ENCODE data around the gene ANXA2.
"Not testable (repeated sequence)": the region's sequence is repeated elsewhere in the genome, so short reads cannot be mapped to it uniquely, and the experiment has no call there.

Gene ANXA2

DNA sequence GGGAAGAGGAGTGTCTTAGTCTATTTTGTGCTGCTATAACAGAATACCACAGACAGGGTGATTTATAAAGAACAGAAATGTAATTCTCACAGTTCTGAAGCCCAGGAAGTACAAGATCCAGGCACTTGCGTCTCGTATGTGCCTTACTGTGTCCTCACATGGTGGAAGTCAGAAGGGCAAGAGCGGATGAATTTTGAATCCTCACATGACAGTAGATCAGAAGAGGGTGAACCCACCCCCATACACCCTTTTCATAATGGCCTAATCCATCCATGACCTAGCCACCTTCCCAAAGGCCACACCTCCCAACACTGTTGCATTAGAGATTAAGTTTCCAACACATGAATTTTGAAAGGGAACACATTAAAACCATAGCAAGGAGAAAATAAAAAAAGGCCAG lies 18.7 kb upstream of the ANXA2 start:
- Histone ChIP-seq H2BK12ac (ENCODE audit: low read length in 2 of 2) (no peak overlapping the region), H2AFZ (ENCODE audit: low read depth, low read length) (no peak overlapping the region), H3K14ac (ENCODE audit: low read length in 2 of 2) (no peak overlapping the region), H3K4me1 (ENCODE audit: control insufficient read depth, insufficient read depth, low read depth, low read length) (peaks cover 1% of the 10 kb centered on the region), H3K23ac (ENCODE audit: low read length in 2 of 2) (no peak overlapping the region), H3K36me3 (ENCODE audit: control insufficient read depth in 1 of 2, insufficient read depth in 2 of 2, low read depth in 1 of 2, low read length in 2 of 2) (no peaks in the 10 kb centered on the region), H3K9me3 (ENCODE audit: control insufficient read depth, low read length) (no peaks in the 10 kb centered on the region), H3K4me3 (ENCODE audit: insufficient read depth in 1 of 2, low read depth in 1 of 2, low read length in 2 of 2) (no peak overlapping the region), H2BK5ac (ENCODE audit: low read depth, low read length, poor library complexity, severe bottlenecking) (no peak overlapping the region), H3K18ac (ENCODE audit: low read depth in 1 of 2, low read length in 2 of 2) (no peak overlapping the region), H3K4ac (ENCODE audit: low read depth in 1 of 2, low read length in 2 of 2) (no peak overlapping the region), H2AK5ac (ENCODE audit: low read length, severe bottlenecking) (peak overlapping the region; percentile 26), H3K9ac (ENCODE audit: low read length) (no peak overlapping the region), H2BK120ac (ENCODE audit: low read depth, low read length) (no peak overlapping the region), H4K8ac (ENCODE audit: low read length) (no peak overlapping the region), H3K27me3 (ENCODE audit: control insufficient read depth in 1 of 2, insufficient read depth in 1 of 2, low read length in 2 of 2) (no peaks in the 10 kb centered on the region), H3K79me1 (replicated peaks; ENCODE audit: low read length, poor library complexity, severe bottlenecking) (no peaks in the 10 kb centered on the region), H3K4me2 (ENCODE audit: low read length, poor library complexity, severe bottlenecking) (no peak overlapping the region), H3K27ac (ENCODE audit: low read length, poor library complexity, severe bottlenecking) (no peak overlapping the region), H2BK15ac (ENCODE audit: low read depth, poor library complexity, severe bottlenecking) (no peak overlapping the region), H4K91ac (ENCODE audit: low read length) (no peak overlapping the region)
- DNase-seq = no peak
- 97% methylated on average over 3 of the region's 3 CpGs for WGBS

DNA sequence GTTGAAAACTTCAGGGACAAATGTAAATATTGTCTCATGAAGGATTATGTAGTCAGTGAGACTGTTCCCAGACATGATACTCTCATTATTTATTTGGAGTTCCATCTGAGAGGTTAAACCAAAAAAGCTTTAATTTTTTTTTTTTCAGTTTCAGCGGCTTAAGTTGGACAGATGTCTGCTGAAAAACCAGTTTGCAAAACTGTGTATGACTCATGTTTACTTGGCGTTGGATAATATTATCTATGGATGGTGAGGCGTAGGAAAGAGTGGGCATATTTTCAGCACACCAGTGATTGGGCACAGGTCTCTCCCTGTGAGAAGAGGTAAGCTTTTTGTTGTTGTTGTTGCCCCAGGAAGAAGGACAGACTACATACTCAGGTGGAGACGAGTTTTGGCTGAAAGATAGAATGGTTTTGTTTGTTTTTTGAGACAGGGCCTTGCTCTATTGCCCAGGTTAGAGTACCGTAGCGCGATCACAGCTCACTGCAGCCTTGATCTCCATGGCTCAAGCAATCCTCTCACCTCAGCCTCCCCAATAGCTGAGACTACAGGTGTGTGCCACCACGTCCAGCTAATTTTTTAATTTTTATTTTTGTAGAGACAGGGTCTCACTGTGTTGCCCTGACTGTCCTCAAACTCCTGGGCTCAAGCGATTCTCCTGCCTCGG lies 16.4 kb upstream of the ANXA2 start:
- H2BK5ac ChIP-seq (ENCODE audit: low read depth, low read length, poor library complexity, severe bottlenecking) = no peak overlapping the region
- no peaks in the 10 kb centered on the region for H3K9me3 ChIP-seq (ENCODE audit: control insufficient read depth, low read length)
- H3K4ac ChIP-seq (ENCODE audit: low read depth in 1 of 2, low read length in 2 of 2) = no peak overlapping the region
- H3K4me1 ChIP-seq (ENCODE audit: control insufficient read depth, insufficient read depth, low read depth, low read length) = peaks cover 1% of the 10 kb centered on the region
- H3K14ac ChIP-seq (ENCODE audit: low read length in 2 of 2) = no peak overlapping the region
- H3K79me1 ChIP-seq (replicated peaks; ENCODE audit: low read length, poor library complexity, severe bottlenecking) = no peaks in the 10 kb centered on the region
- H2BK15ac ChIP-seq (ENCODE audit: low read depth, poor library complexity, severe bottlenecking) = no peak overlapping the region
- H3K4me3 ChIP-seq (ENCODE audit: insufficient read depth in 1 of 2, low read depth in 1 of 2, low read length in 2 of 2) = peak overlapping the region in 1 of 2 experiments; percentile 1
- H3K4me2 ChIP-seq (ENCODE audit: low read length, poor library complexity, severe bottlenecking) = no peak overlapping the region
- no peak overlapping the region for H2AFZ ChIP-seq (ENCODE audit: low read depth, low read length)
- no peaks in the 10 kb centered on the region for H3K36me3 ChIP-seq (ENCODE audit: control insufficient read depth in 1 of 2, insufficient read depth in 2 of 2, low read depth in 1 of 2, low read length in 2 of 2)
- H2BK12ac ChIP-seq (ENCODE audit: low read length in 2 of 2) = no peak overlapping the region
- no peak overlapping the region for H4K8ac ChIP-seq (ENCODE audit: low read length)
- H3K23ac ChIP-seq (ENCODE audit: low read length in 2 of 2) = no peak overlapping the region
- no peak overlapping the region for H3K27ac ChIP-seq (ENCODE audit: low read length, poor library complexity, severe bottlenecking)
- peak; percentile 58 for DNase-seq
- H2BK120ac ChIP-seq (ENCODE audit: low read depth, low read length) = no peak overlapping the region
- H4K91ac ChIP-seq (ENCODE audit: low read length) = no peak overlapping the region
- no peaks in the 10 kb centered on the region for H3K27me3 ChIP-seq (ENCODE audit: control insufficient read depth in 1 of 2, insufficient read depth in 1 of 2, low read length in 2 of 2)
- no peak overlapping the region for H3K18ac ChIP-seq (ENCODE audit: low read depth in 1 of 2, low read length in 2 of 2)
- H3K9ac ChIP-seq (ENCODE audit: low read length) = peak overlapping the region; percentile 43
- H2AK5ac ChIP-seq (ENCODE audit: low read length, severe bottlenecking) = no peak overlapping the region
- 64% methylated on average over 10 of the region's 10 CpGs for WGBS

DNA sequence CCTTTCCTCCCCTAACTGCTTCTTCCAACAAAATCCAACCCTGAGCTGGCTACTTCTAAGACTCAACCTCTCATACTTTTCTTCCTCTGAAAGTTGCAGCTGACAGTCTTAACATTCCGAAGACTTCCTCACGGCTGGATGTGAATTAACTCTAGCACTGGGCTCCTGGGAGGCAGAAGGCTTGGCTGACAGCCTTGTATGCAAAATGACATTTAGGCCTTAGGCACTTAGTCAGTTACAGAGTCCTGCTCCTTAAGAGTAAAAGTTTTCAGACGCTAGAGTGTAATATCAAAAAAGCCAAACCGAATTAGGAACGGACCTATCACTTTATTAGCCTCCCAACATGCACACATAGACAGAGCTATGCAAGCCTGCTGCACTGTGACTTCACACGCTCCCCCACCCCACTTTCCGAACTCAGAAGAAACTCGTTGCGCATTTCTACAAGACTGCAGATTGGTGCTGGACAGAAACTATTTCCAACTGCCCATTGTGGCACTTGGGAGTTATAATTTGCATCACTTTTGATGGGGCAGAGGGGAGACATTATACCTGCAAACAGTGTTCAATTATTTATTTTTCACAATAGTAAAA lies 15.5 kb upstream of the ANXA2 start:
- no peak overlapping the region for H2BK15ac ChIP-seq (ENCODE audit: low read depth, poor library complexity, severe bottlenecking)
- no peak for DNase-seq

DNA sequence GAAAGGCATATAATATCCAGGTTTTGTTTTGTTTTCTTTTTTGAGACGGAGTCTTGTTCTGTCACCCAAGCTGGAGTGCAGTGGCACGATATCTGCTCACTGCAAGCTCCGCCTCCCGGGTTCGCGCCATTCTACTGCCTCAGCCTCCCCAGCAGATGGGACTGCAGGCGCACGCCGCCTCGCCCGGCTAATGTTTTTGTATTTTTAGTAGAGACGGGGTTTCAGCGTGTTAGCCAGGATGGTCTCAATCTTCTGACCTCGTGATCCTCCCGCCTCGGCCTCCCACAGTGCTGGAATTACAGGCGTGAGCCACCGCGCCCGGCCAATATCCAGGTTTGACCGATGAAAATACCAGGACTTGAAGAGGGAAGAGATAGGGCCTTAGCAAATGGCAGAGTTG lies 15.0 kb upstream of the ANXA2 start:
- H3K18ac ChIP-seq (ENCODE audit: low read depth in 1 of 2, low read length in 2 of 2); H3K36me3 ChIP-seq (ENCODE audit: control insufficient read depth in 1 of 2, insufficient read depth in 2 of 2, low read depth in 1 of 2, low read length in 2 of 2); H3K4me3 ChIP-seq (ENCODE audit: insufficient read depth in 1 of 2, low read depth in 1 of 2, low read length in 2 of 2); H3K4me1 ChIP-seq (ENCODE audit: control insufficient read depth, insufficient read depth, low read depth, low read length); DNase-seq; H3K27me3 ChIP-seq (ENCODE audit: control insufficient read depth in 1 of 2, insufficient read depth in 1 of 2, low read length in 2 of 2); H3K4ac ChIP-seq (ENCODE audit: low read depth in 1 of 2, low read length in 2 of 2); H3K9me3 ChIP-seq (ENCODE audit: control insufficient read depth, low read length); H2AFZ ChIP-seq (ENCODE audit: low read depth, low read length); H4K91ac ChIP-seq (ENCODE audit: low read length); H3K4me2 ChIP-seq (ENCODE audit: low read length, poor library complexity, severe bottlenecking); H3K27ac ChIP-seq (ENCODE audit: low read length, poor library complexity, severe bottlenecking); H2BK15ac ChIP-seq (ENCODE audit: low read depth, poor library complexity, severe bottlenecking); H2BK5ac ChIP-seq (ENCODE audit: low read depth, low read length, poor library complexity, severe bottlenecking); H4K8ac ChIP-seq (ENCODE audit: low read length); H3K23ac ChIP-seq (ENCODE audit: low read length in 2 of 2); H2BK12ac ChIP-seq (ENCODE audit: low read length in 2 of 2); H2AK5ac ChIP-seq (ENCODE audit: low read length, severe bottlenecking); H3K79me1 ChIP-seq (replicated peaks; ENCODE audit: low read length, poor library complexity, severe bottlenecking); H3K14ac ChIP-seq (ENCODE audit: low read length in 2 of 2); H2BK120ac ChIP-seq (ENCODE audit: low read depth, low read length): not testable (repeated sequence)
- 98% methylated on average over 19 of the region's 21 CpGs for WGBS
- H3K9ac ChIP-seq (ENCODE audit: low read length) = peak overlapping the region; percentile 43

More for the DNA sequence above, 15.5 kb upstream of the ANXA2 start:
- no peak overlapping the region for H3K23ac ChIP-seq (ENCODE audit: low read length in 2 of 2)
- H2AK5ac ChIP-seq (ENCODE audit: low read length, severe bottlenecking) = no peak overlapping the region
- H3K18ac ChIP-seq (ENCODE audit: low read depth in 1 of 2, low read length in 2 of 2) = no peak overlapping the region
- no peak overlapping the region for H2AFZ ChIP-seq (ENCODE audit: low read depth, low read length)
- no peaks in the 10 kb centered on the region for H3K79me1 ChIP-seq (replicated peaks; ENCODE audit: low read length, poor library complexity, severe bottlenecking)
- H2BK5ac ChIP-seq (ENCODE audit: low read depth, low read length, poor library complexity, severe bottlenecking) = no peak overlapping the region
- H3K14ac ChIP-seq (ENCODE audit: low read length in 2 of 2) = no peak overlapping the region
- H3K27ac ChIP-seq (ENCODE audit: low read length, poor library complexity, severe bottlenecking) = no peak overlapping the region
- no peak overlapping the region for H4K8ac ChIP-seq (ENCODE audit: low read length)
- 80% methylated on average over 9 of the region's 9 CpGs for whole genome bisulfite sequencing
- peak overlapping the region in 1 of 2 experiments; percentile 1 for H3K4me3 ChIP-seq (ENCODE audit: insufficient read depth in 1 of 2, low read depth in 1 of 2, low read length in 2 of 2)
- H3K4me2 ChIP-seq (ENCODE audit: low read length, poor library complexity, severe bottlenecking) = no peak overlapping the region
- H3K27me3 ChIP-seq (ENCODE audit: control insufficient read depth in 1 of 2, insufficient read depth in 1 of 2, low read length in 2 of 2) = no peaks in the 10 kb centered on the region
- no peaks in the 10 kb centered on the region for H3K36me3 ChIP-seq (ENCODE audit: control insufficient read depth in 1 of 2, insufficient read depth in 2 of 2, low read depth in 1 of 2, low read length in 2 of 2)
- no peak overlapping the region for H3K4ac ChIP-seq (ENCODE audit: low read depth in 1 of 2, low read length in 2 of 2)
- H3K9ac ChIP-seq (ENCODE audit: low read length) = peak overlapping the region; percentile 43
- no peak overlapping the region for H2BK120ac ChIP-seq (ENCODE audit: low read depth, low read length)
- H3K9me3 ChIP-seq (ENCODE audit: control insufficient read depth, low read length) = no peaks in the 10 kb centered on the region
- H2BK12ac ChIP-seq (ENCODE audit: low read length in 2 of 2) = no peak overlapping the region
- no peak overlapping the region for H4K91ac ChIP-seq (ENCODE audit: low read length)
- peaks cover 1% of the 10 kb centered on the region for H3K4me1 ChIP-seq (ENCODE audit: control insufficient read depth, insufficient read depth, low read depth, low read length)

Measured in mesenchymal stem cell (in vitro differentiated cells and primary cell).